Measurements from ENCODE around the gene DSG2. TPM values are rescaled to one million over a fixed set of nuclear protein-coding genes. Genes with fewer than 3 reads are reported as not detected.
A peak's percentile ranks its signal among the peaks of the same experiment; 100 is the strongest.

DSG2 gene
- total RNA-seq, 1 experiment from 2014 or later: not detected

GRCh38 chr18:31513189-31513935, 15.4 kb downstream of the DSG2 start:
- Histone ChIP-seq H2AFZ (ENCODE audit: low read length) (peak overlapping the region; percentile 6; the same call in 1 of the 2 replicates), H3K9ac (ENCODE audit: low read length) (no peak overlapping the region), H3K27me3 (ENCODE audit: low read length) (no peaks in the 10 kb centered on the region), H3K4me3 (ENCODE audit: low read length) (no peak overlapping the region), H3K9me3 (ENCODE audit: low read length) (no peaks in the 10 kb centered on the region), H3K36me3 (ENCODE audit: insufficient read depth, low read length) (no peaks in the 10 kb centered on the region), H4K20me1 (ENCODE audit: insufficient read depth, low read depth, low read length) (no peaks in the 10 kb centered on the region), H3K4me2 (ENCODE audit: low read depth, low read length, poor library complexity, severe bottlenecking) (no peak overlapping the region), H3K9me2 (replicated peaks; ENCODE audit: insufficient read depth, low read length) (no peaks in the 10 kb centered on the region), H3K79me2 (ENCODE audit: low read length) (no peaks in the 10 kb centered on the region), H3K4me1 (ENCODE audit: low read length) (peaks cover 48% of the 10 kb centered on the region), H3K27ac (ENCODE audit: low read length) (no peak overlapping the region)
- no peak for DNase-seq

GRCh38 chr18:31516437-31516836, 18.5 kb downstream of the DSG2 start:
- H3K9me2 ChIP-seq (replicated peaks; ENCODE audit: insufficient read depth, low read length): no peaks in the 10 kb centered on the region
- H3K36me3 ChIP-seq (ENCODE audit: insufficient read depth, low read length): no peaks in the 10 kb centered on the region
- no peak for DNase-seq
- no peak overlapping the region for H3K27ac ChIP-seq (ENCODE audit: low read length)
- H3K27me3 ChIP-seq (ENCODE audit: low read length): no peaks in the 10 kb centered on the region
- H4K20me1 ChIP-seq (ENCODE audit: insufficient read depth, low read depth, low read length): no peaks in the 10 kb centered on the region
- no peak overlapping the region for H3K9ac ChIP-seq (ENCODE audit: low read length)
- H3K9me3 ChIP-seq (ENCODE audit: low read length): no peaks in the 10 kb centered on the region
- H3K4me3 ChIP-seq (ENCODE audit: low read length): no peak overlapping the region
- no peaks in the 10 kb centered on the region for H3K79me2 ChIP-seq (ENCODE audit: low read length)
- H3K4me1 ChIP-seq (ENCODE audit: low read length): peaks cover 18% of the 10 kb centered on the region
- no peak overlapping the region for H3K4me2 ChIP-seq (ENCODE audit: low read depth, low read length, poor library complexity, severe bottlenecking)
- 0 out of 2 replicates have a peak overlapping the region, but pooled peaks have one; percentile 29 for H2AFZ ChIP-seq (ENCODE audit: low read length)

GRCh38 chr18:31526374-31526773, 28.4 kb downstream of the DSG2 start:
- no peaks in the 10 kb centered on the region for H3K27me3 ChIP-seq (ENCODE audit: low read length)
- no peaks in the 10 kb centered on the region for H4K20me1 ChIP-seq (ENCODE audit: insufficient read depth, low read depth, low read length)
- peaks cover 5% of the 10 kb centered on the region; the same call in 1 of the 2 replicates for H3K4me1 ChIP-seq (ENCODE audit: low read length)
- no peak overlapping the region for H3K27ac ChIP-seq (ENCODE audit: low read length)
- no peaks in the 10 kb centered on the region for H3K9me2 ChIP-seq (replicated peaks; ENCODE audit: insufficient read depth, low read length)
- DNase-seq: no peak
- H3K9ac ChIP-seq (ENCODE audit: low read length): no peak overlapping the region
- H3K4me3 ChIP-seq (ENCODE audit: low read length): no peak overlapping the region
- no peak overlapping the region for H2AFZ ChIP-seq (ENCODE audit: low read length)
- H3K79me2 ChIP-seq (ENCODE audit: low read length): no peaks in the 10 kb centered on the region
- no peaks in the 10 kb centered on the region for H3K36me3 ChIP-seq (ENCODE audit: insufficient read depth, low read length)
- H3K4me2 ChIP-seq (ENCODE audit: low read depth, low read length, poor library complexity, severe bottlenecking): no peak overlapping the region
- H3K9me3 ChIP-seq (ENCODE audit: low read length): no peaks in the 10 kb centered on the region

- H3K27me3 ChIP-seq (ENCODE audit: low read length): no peaks in the 10 kb centered on the region
- no peak overlapping the region for H3K4me3 ChIP-seq (ENCODE audit: low read length)
- no peaks in the 10 kb centered on the region for H4K20me1 ChIP-seq (ENCODE audit: insufficient read depth, low read depth, low read length)
- H3K79me2 ChIP-seq (ENCODE audit: low read length): no peaks in the 10 kb centered on the region
- no peak overlapping the region for H3K27ac ChIP-seq (ENCODE audit: low read length)
- no peak overlapping the region for H3K9ac ChIP-seq (ENCODE audit: low read length)
- no peaks in the 10 kb centered on the region for H3K4me1 ChIP-seq (ENCODE audit: low read length)
- no peaks in the 10 kb centered on the region for H3K9me2 ChIP-seq (replicated peaks; ENCODE audit: insufficient read depth, low read length)
- no peak for DNase-seq
- H3K4me2 ChIP-seq (ENCODE audit: low read depth, low read length, poor library complexity, severe bottlenecking): no peak overlapping the region
- no peak overlapping the region for H2AFZ ChIP-seq (ENCODE audit: low read length)
- H3K9me3 ChIP-seq (ENCODE audit: low read length): no peaks in the 10 kb centered on the region
- no peaks in the 10 kb centered on the region for H3K36me3 ChIP-seq (ENCODE audit: insufficient read depth, low read length)
These were observed 35.3 kb downstream of the DSG2 start for GRCh38 chr18:31533236-31533635.

GRCh38 chr18:31538837-31539236, 40.9 kb downstream of the DSG2 start:
- Histone ChIP-seq H3K4me3 (ENCODE audit: low read length) (no peak overlapping the region), H3K9ac (ENCODE audit: low read length) (no peak overlapping the region)

GRCh38 chr18:31546476-31546875, 48.5 kb downstream of the DSG2 start:
- Histone ChIP-seq H2AFZ (ENCODE audit: low read length) (no peak overlapping the region), H3K4me2 (ENCODE audit: low read depth, low read length, poor library complexity, severe bottlenecking) (no peak overlapping the region), H3K9me3 (ENCODE audit: low read length) (no peaks in the 10 kb centered on the region), H3K4me3 (ENCODE audit: low read length) (no peak overlapping the region), H3K36me3 (ENCODE audit: insufficient read depth, low read length) (no peaks in the 10 kb centered on the region), H3K4me1 (ENCODE audit: low read length) (no peaks in the 10 kb centered on the region), H3K9me2 (replicated peaks; ENCODE audit: insufficient read depth, low read length) (no peaks in the 10 kb centered on the region), H3K27ac (ENCODE audit: low read length) (no peak overlapping the region), H4K20me1 (ENCODE audit: insufficient read depth, low read depth, low read length) (no peaks in the 10 kb centered on the region), H3K27me3 (ENCODE audit: low read length) (no peaks in the 10 kb centered on the region), H3K79me2 (ENCODE audit: low read length) (no peaks in the 10 kb centered on the region), H3K9ac (ENCODE audit: low read length) (no peak overlapping the region)
- no peak for DNase-seq

More at GRCh38 chr18:31538837-31539236, 40.9 kb downstream of the DSG2 start:
- no peaks in the 10 kb centered on the region for H4K20me1 ChIP-seq (ENCODE audit: insufficient read depth, low read depth, low read length)
- H3K4me2 ChIP-seq (ENCODE audit: low read depth, low read length, poor library complexity, severe bottlenecking): no peak overlapping the region
- no peaks in the 10 kb centered on the region for H3K36me3 ChIP-seq (ENCODE audit: insufficient read depth, low read length)
- DNase-seq: no peak
- no peaks in the 10 kb centered on the region for H3K9me2 ChIP-seq (replicated peaks; ENCODE audit: insufficient read depth, low read length)
- no peak overlapping the region for H3K27ac ChIP-seq (ENCODE audit: low read length)
- no peak overlapping the region for H2AFZ ChIP-seq (ENCODE audit: low read length)
- H3K79me2 ChIP-seq (ENCODE audit: low read length): no peaks in the 10 kb centered on the region
- H3K9me3 ChIP-seq (ENCODE audit: low read length): no peaks in the 10 kb centered on the region
- H3K27me3 ChIP-seq (ENCODE audit: low read length): no peaks in the 10 kb centered on the region
- H3K4me1 ChIP-seq (ENCODE audit: low read length): peaks cover 4% of the 10 kb centered on the region; the same call in 1 of the 2 replicates

GRCh38 chr18:31548853-31549252, 50.9 kb downstream of the DSG2 start:
- no peaks in the 10 kb centered on the region for H3K27me3 ChIP-seq (ENCODE audit: low read length)
- no peak overlapping the region for H3K4me3 ChIP-seq (ENCODE audit: low read length)
- H4K20me1 ChIP-seq (ENCODE audit: insufficient read depth, low read depth, low read length): no peaks in the 10 kb centered on the region
- H3K4me2 ChIP-seq (ENCODE audit: low read depth, low read length, poor library complexity, severe bottlenecking): no peak overlapping the region
- H3K9me2 ChIP-seq (replicated peaks; ENCODE audit: insufficient read depth, low read length): no peaks in the 10 kb centered on the region
- no peaks in the 10 kb centered on the region for H3K36me3 ChIP-seq (ENCODE audit: insufficient read depth, low read length)
- no peaks in the 10 kb centered on the region for H3K79me2 ChIP-seq (ENCODE audit: low read length)
- no peak overlapping the region for H2AFZ ChIP-seq (ENCODE audit: low read length)
- H3K9me3 ChIP-seq (ENCODE audit: low read length): no peaks in the 10 kb centered on the region
- DNase-seq: no peak
- H3K4me1 ChIP-seq (ENCODE audit: low read length): no peaks in the 10 kb centered on the region
- no peak overlapping the region for H3K27ac ChIP-seq (ENCODE audit: low read length)
- no peak overlapping the region for H3K9ac ChIP-seq (ENCODE audit: low read length)

GRCh38 chr18:31549416-31549815, 51.4 kb downstream of the DSG2 start:
- H3K79me2 ChIP-seq (ENCODE audit: low read length): no peaks in the 10 kb centered on the region
- no peak for DNase-seq

More at GRCh38 chr18:31549416-31549815, 51.4 kb downstream of the DSG2 start:
- Histone ChIP-seq H3K4me3 (ENCODE audit: low read length) (no peak overlapping the region), H3K9me3 (ENCODE audit: low read length) (no peaks in the 10 kb centered on the region), H3K4me2 (ENCODE audit: low read depth, low read length, poor library complexity, severe bottlenecking) (no peak overlapping the region), H3K9me2 (replicated peaks; ENCODE audit: insufficient read depth, low read length) (no peaks in the 10 kb centered on the region), H3K27ac (ENCODE audit: low read length) (no peak overlapping the region), H3K36me3 (ENCODE audit: insufficient read depth, low read length) (no peaks in the 10 kb centered on the region), H2AFZ (ENCODE audit: low read length) (no peak overlapping the region), H3K4me1 (ENCODE audit: low read length) (no peaks in the 10 kb centered on the region), H3K9ac (ENCODE audit: low read length) (no peak overlapping the region), H4K20me1 (ENCODE audit: insufficient read depth, low read depth, low read length) (no peaks in the 10 kb centered on the region), H3K27me3 (ENCODE audit: low read length) (no peaks in the 10 kb centered on the region)

All from Karpas-422 (cell line).